OCI-LY7 (cell line): Measurements from ENCODE around the gene PCYT1B.

Source experiments
- EZH2phosphoT487 ChIP-seq: fragments of 200-600 bp; sonication (generic); IDR thresholded peaks from 2 replicates; pipeline ENCODE4 v1.6.1; 2018; ENCODE audit warnings: low read depth, borderline replicate concordance, mild to moderate bottlenecking, mixed run types, antibody characterized with exemption, low read length, moderate library complexity, mixed read lengths
- TF ChIP-seq, protein P1 (sequence below): fragments of 200-600 bp; sonication (generic); conservative IDR thresholded peaks from 2 replicates; pipeline ENCODE4 v1.5.1; 2014; ENCODE audit warnings: mild to moderate bottlenecking, antibody characterized with exemption, low read length, moderate library complexity, mixed read lengths

DNA sequence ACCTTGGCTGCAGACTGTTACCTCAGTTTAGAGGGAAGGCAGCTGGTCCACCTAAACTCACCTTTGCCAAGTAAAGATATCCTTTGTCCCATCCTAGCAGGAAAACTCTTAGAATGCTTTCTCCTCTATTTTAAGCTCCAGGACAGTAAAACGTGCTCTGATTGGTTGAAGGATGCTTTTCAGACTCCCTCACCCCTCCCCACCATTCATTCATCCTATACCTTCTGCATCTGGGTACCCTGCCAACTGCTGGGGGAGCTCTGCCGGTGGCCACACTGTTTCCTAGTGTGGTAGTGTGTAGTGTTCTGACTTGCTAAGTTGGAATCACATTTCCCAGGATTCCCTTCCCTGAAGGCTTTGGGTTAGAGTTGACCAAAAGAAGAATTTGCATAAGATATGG lies 26.3 kb upstream of the PCYT1B start:
- TF ChIP-seq, protein P1, sequence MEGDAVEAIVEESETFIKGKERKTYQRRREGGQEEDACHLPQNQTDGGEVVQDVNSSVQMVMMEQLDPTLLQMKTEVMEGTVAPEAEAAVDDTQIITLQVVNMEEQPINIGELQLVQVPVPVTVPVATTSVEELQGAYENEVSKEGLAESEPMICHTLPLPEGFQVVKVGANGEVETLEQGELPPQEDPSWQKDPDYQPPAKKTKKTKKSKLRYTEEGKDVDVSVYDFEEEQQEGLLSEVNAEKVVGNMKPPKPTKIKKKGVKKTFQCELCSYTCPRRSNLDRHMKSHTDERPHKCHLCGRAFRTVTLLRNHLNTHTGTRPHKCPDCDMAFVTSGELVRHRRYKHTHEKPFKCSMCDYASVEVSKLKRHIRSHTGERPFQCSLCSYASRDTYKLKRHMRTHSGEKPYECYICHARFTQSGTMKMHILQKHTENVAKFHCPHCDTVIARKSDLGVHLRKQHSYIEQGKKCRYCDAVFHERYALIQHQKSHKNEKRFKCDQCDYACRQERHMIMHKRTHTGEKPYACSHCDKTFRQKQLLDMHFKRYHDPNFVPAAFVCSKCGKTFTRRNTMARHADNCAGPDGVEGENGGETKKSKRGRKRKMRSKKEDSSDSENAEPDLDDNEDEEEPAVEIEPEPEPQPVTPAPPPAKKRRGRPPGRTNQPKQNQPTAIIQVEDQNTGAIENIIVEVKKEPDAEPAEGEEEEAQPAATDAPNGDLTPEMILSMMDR: no peak
- TF ChIP-seq EZH2phosphoT487: no peak
